Esophagus squamous epithelium (tissue), 5 donors: ENCODE data around the gene HOXA7. TPM values are rescaled to one million over a fixed set of nuclear protein-coding genes. Genes with fewer than 3 reads are reported as not detected.

ENCODE experiments used
- DNase-seq: peaks from one replicate; lab custom pipeline; 2025; lab: John Stamatoyannopoulos, UW
- H3K27ac ChIP-seq, 4 donors: fragments of 200-600 bp; sonication (generic); one replicate each; pipeline ENCODE4 v1.5.1; 2016 to 2019; ENCODE audit warnings: mild to moderate bottlenecking in 1 of 4
- H3K27me3 ChIP-seq, 4 donors: fragments of 200-600 bp; sonication (generic); 1 replicate in 3 of 4; 2 replicates in 1 of 4; pipeline versions ENCODE4 v1.5.1 to v1.6.0; 2017 to 2021; ENCODE audit warnings: antibody characterized with exemption in 1 of 4
- H3K36me3 ChIP-seq, 3 donors: fragments of 200-600 bp; sonication (generic); one replicate each; pipeline ENCODE4 v1.5.1; 2016 to 2019
- H3K4me1 ChIP-seq, 3 donors: fragments of 200-600 bp; sonication (generic); one replicate each; pipeline ENCODE4 v1.5.1; 2017 to 2019
- H3K4me3 ChIP-seq, 4 donors: fragments of 200-600 bp; sonication (generic); 1 replicate in 3 of 4; 2 replicates in 1 of 4; pipeline ENCODE4 v1.5.1; 2016 to 2019; ENCODE audit warnings: mild to moderate bottlenecking in 2 of 4, moderate library complexity in 1 of 4
- H3K9me3 ChIP-seq, 3 donors: fragments of 200-600 bp; sonication (generic); one replicate each; pipeline ENCODE4 v1.5.1; 2016 to 2019
- CTCF ChIP-seq, 6 experiments: fragments of 450-650 bp in 4 of 6; fragments of 200-600 bp in 2 of 6; sonication (generic) in 2 of 6; IDR thresholded peaks; one replicate each; pipeline ENCODE4 v1.5.1; 2016 to 2019; ENCODE audit warnings: antibody characterized with exemption in 6 of 6, mild to moderate bottlenecking in 4 of 6, moderate library complexity in 4 of 6
- POLR2A ChIP-seq, 4 donors: fragments of 450-650 bp; IDR thresholded peaks; one replicate each; pipeline ENCODE4 v1.6.1; 2017; ENCODE audit warnings: antibody characterized with exemption in 4 of 4, mild to moderate bottlenecking in 4 of 4, moderate library complexity in 3 of 4
- WGBS, 2 donors: methylation state at CpG; one replicate each; pipeline ENCODE4 v1.1.5; 2018; 5-methylcytosine and 5-hydroxymethylcytosine counted together
- intact Hi-C: fragments of 100-400 bp; cut with DNase I; formaldehyde crosslinking; loops from one replicate; pipeline ENCODE4 v1.15.0; 2022
- total RNA-seq, 4 donors: library from RNA; depleted of rRNA; stranded (reverse); fragments of >200 nt; gene quantifications; one replicate each; pipeline ENCODE4 v1.1.0, GENCODE V29; 2016
- donor health status: DM: yes; HTN: yes; CAD: no.

The HOXA7 gene
- total RNA-seq, 4 donors from 2014 or later: 0.23 to 0.76 (median 0.48) TPM

DNA sequence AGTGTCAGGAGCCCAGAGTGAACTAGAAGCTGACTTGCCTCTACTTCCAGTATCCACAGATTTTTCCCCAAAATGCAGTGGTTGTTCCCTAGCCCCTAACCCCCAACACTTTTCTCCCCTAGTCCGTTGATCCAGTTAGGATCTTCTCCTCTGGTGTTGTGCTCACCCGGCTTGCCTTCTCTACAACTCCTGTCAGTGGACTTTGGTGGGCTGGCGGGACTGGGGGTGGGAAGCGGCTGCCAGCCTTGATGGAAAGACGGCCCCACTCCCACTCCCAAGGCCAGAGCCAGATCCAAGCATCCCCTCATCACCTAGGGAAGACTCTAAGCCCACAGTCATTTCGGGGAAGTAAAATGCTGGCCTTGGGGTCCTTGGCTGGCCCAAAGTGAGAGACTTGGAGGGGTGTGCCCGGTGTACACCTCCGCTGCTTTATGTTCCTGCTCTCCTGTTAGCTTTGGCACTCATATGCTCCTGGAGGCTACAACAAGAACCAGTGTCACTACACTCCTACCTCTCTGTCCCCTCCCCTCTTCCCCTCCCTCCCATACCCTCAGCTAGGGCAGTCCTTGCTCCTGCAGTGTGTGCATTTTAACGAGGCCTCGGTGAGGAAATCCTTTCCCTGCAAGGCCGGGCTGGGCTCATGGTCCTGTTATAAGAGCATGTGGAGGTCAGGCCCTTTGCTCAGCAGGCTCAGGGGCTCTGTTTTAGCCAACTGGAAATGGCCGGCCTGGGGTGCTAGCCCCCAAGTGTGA is 18.6 kb upstream of the HOXA7 start:
- peaks cover 46 to 100% (median 73%) of the 10 kb centered on the region in 4 donors for H3K27me3 ChIP-seq
- no peaks in the 10 kb centered on the region for H3K36me3 ChIP-seq
- no peaks in the 10 kb centered on the region for H3K9me3 ChIP-seq
- WGBS, 2 donors: 64 to 68% methylated on average over 4 to 7 of the region's 12 CpGs
- intact Hi-C loops: no loop called here
- H3K4me1 ChIP-seq: peaks cover 27 to 49% (median 31%) of the 10 kb centered on the region in 3 donors
- H3K27ac ChIP-seq: no peak overlapping the region
- TF ChIP-seq CTCF (IDR thresholded peaks at IDR 0.05) (no peak), POLR2A (IDR thresholded peaks at IDR 0.05) (no peak)
- H3K4me3 ChIP-seq: no peak overlapping the region
- no peak for DNase-seq

DNA sequence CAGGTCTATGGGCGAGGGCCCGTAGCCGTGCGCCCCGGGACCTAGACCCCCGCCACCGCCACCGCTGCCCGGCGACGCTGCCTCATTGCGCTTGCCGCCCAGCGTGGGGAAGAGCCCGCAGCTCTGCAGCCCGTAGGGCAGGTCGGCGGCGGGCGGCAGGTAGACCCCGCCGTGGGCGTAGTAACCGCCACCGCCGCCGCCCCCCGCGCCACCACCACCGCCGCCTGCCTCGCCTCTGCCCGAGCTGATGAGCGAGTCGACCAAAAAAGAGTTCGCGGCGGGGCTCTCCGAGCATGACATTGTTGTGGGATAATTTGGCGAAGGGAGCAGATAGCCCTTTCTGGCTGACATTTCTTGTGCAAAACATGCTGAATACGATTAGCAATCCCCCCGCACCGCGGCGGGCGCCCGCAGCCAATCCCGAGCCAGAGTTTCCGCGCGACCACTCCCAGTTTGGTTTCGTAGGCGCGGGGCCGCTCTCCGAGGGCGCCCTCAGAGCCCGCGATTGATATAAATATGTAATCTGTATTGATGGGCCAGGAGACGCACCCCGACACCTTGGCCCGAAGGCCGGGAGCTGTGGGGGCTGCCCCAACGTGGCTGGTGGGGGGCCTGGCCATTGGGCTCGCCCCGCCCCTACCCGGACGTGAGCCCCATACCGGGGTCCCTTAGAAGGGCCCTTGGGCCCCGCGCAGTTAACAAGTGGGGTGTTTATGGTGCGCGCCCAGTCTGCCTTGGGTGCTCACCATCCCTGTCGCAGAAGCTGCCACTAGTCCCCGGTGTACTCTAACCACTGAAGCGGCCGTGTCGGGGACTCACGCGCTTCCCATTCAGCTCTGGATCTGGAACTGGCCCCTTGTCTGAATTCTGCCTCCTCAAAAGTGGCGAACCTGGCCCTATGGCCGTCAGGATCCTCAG is 17.7 kb upstream of the HOXA7 start, which contains the start of gene HOXA10:
HOXA10 (minus strand) TSS at position 365 of the 918 bp plus-strand sequence; CDS start at position 351, 14 bp downstream.
- intact Hi-C loops: no loop called here
- DNase-seq: no peak
- H3K4me3 ChIP-seq: peak within 1 kb of the TSS; percentile 19 to 70 (median 46)
- no peak for TF ChIP-seq POLR2A (IDR thresholded peaks at IDR 0.05)
- TF ChIP-seq CTCF (IDR thresholded peaks at IDR 0.05): no peak
- peaks cover 52 to 100% (median 72%) of the 10 kb centered on the region in 4 donors for H3K27me3 ChIP-seq
- 25 to 30% methylated on average over 5 to 17 of the region's 82 CpGs for WGBS, 2 donors
- H3K9me3 ChIP-seq: no peaks in the 10 kb centered on the region
- peaks cover 29 to 49% (median 33%) of the 10 kb centered on the region in 3 donors for H3K4me1 ChIP-seq
- no peaks in the 10 kb centered on the region for H3K36me3 ChIP-seq
- H3K27ac ChIP-seq: no peak within 1 kb of the TSS

DNA sequence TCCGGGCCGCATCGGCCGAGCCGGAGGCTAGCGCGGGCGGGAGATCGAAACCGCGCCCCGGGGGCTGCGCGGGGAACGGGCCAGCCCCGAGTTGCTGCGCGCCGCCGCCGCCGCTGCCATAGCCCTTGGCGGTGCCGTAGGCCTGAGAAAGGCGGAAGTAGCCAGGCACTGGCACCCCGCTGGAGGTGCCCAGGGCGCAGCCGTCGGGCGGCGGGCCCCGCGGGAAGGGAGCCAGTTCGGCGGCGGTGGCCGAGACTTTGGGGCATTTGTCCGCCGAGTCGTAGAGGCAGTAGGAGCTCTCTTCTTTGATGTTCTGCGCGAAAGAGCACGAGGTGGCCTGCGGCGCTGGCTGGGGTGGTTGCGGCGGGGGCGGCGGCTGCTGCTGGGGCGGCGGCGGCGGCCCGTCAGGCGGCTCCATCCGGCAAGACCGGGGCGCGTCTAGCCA is 17.1 kb upstream of the HOXA7 start:
- H3K36me3 ChIP-seq: no peaks in the 10 kb centered on the region
- H3K4me1 ChIP-seq: peaks cover 29 to 54% (median 34%) of the 10 kb centered on the region in 3 donors
- H3K4me3 ChIP-seq: peak overlapping the region; percentile 19 to 70 (median 46)
- intact Hi-C loops: no loop called here
- no peaks in the 10 kb centered on the region for H3K9me3 ChIP-seq
- 0% methylated on average over 1 of the region's 59 CpGs; no CpG with 5 or more reads in 1 of the 2 donors for WGBS, 2 donors
- TF ChIP-seq CTCF (IDR thresholded peaks at IDR 0.05) (no peak), POLR2A (IDR thresholded peaks at IDR 0.05) (no peak)
- peaks cover 50 to 100% (median 69%) of the 10 kb centered on the region in 4 donors for H3K27me3 ChIP-seq
- H3K27ac ChIP-seq: no peak overlapping the region
- no peak for DNase-seq

- no peaks in the 10 kb centered on the region for H3K36me3 ChIP-seq
- H3K9me3 ChIP-seq: no peaks in the 10 kb centered on the region
- intact Hi-C loops: no loop called here
- no peak for TF ChIP-seq CTCF (IDR thresholded peaks at IDR 0.05)
- TF ChIP-seq POLR2A (IDR thresholded peaks at IDR 0.05): no peak
- peak overlapping the region; percentile 19 to 70 (median 46) for H3K4me3 ChIP-seq
- DNase-seq: no peak
- peaks cover 54 to 100% (median 70%) of the 10 kb centered on the region in 4 donors for H3K27me3 ChIP-seq
- H3K27ac ChIP-seq: no peak overlapping the region
- H3K4me1 ChIP-seq: peaks cover 29 to 57% (median 34%) of the 10 kb centered on the region in 3 donors
- WGBS, 2 donors: 7 to 17% methylated on average over 11 to 17 of the region's 58 CpGs
These were observed 16.5 kb upstream of the HOXA7 start for GRCh38 chr7:27172823-27173510.
